WTC11 (cell line): ENCODE measurements around the gene PKP3. TPM values are rescaled to one million over a fixed set of nuclear protein-coding genes. Genes with fewer than 3 reads are reported as not detected.
"Not testable (repeated sequence)": the region's sequence is repeated elsewhere in the genome, so short reads cannot be mapped to it uniquely, and the experiment has no call there.

Experiments used
- ATAC-seq: fragments of 200-7000 bp; cut with Tn5 transposase; 2 replicates; pipeline ENCODE4 v1.10.0; 2021; ENCODE audit warnings: mild to moderate bottlenecking, moderate library complexity
- CTCF ChIA-PET: fragments of 300-600 bp; sonication (Branson Sonifier 250); formaldehyde crosslinking; loops from one replicate; lab custom pipeline; 2021; ENCODE audit warnings: antibody characterized with exemption; lab: Charles Lee
- POLR2A ChIA-PET: fragments of 350-600 bp; sonication (Branson Sonifier 250); formaldehyde crosslinking; loops from one replicate; lab custom pipeline; 2021; ENCODE audit warnings: antibody characterized with exemption; lab: Charles Lee
- DNase-seq: peaks from one replicate; pipeline ENCODE4 v3.0.0; 2021; ENCODE audit warnings: low spot score
- H3K27ac Mint-ChIP-seq: 2 replicates; pipeline ENCODE4 v1.8.0; 2021; ENCODE audit warnings: mixed read lengths
- H3K27me3 Mint-ChIP-seq: 2 replicates; pipeline ENCODE4 v1.8.0; 2021; ENCODE audit warnings: low read depth, mild to moderate bottlenecking, moderate library complexity, mixed read lengths
- H3K36me3 Mint-ChIP-seq: 2 replicates; pipeline ENCODE4 v1.8.0; 2021; ENCODE audit warnings: mixed read lengths
- H3K4me1 Mint-ChIP-seq: 2 replicates; pipeline ENCODE4 v1.8.0; 2022; ENCODE audit warnings: mixed read lengths
- H3K4me3 Mint-ChIP-seq: 2 replicates; pipeline ENCODE4 v1.8.0; 2021; ENCODE audit warnings: mild to moderate bottlenecking, moderate library complexity, mixed read lengths
- H3K9me3 Mint-ChIP-seq: 2 replicates; pipeline ENCODE4 v1.8.0; 2021; ENCODE audit warnings: mixed read lengths
- IRF2 ChIP-seq: sonication (generic); formaldehyde crosslinking; IDR thresholded peaks from 2 replicates; pipeline ENCODE4 v1.8.0; 2022; ENCODE audit warnings: low read depth, missing genetic modification reagents, borderline replicate concordance
- PRDM15 ChIP-seq: sonication (generic); formaldehyde crosslinking; IDR thresholded peaks from 2 replicates; pipeline ENCODE4 v1.8.0; 2022; ENCODE audit warnings: missing genetic modification reagents
- ZNF121 ChIP-seq: sonication (generic); formaldehyde crosslinking; IDR thresholded peaks from 2 replicates; pipeline ENCODE4 v1.8.0; 2023; ENCODE audit warnings: missing genetic modification reagents
- ZNF423 ChIP-seq: fragments of 250-450 bp; sonication (Bioruptor Pico); IDR thresholded peaks from 2 replicates; pipeline ENCODE4 v2.1.2; 2022; ENCODE audit warnings: mild to moderate bottlenecking, moderate library complexity
- total RNA-seq: library from RNA; stranded (reverse); gene quantifications from 3 replicates; pipeline ENCODE4 v1.2.3, GENCODE V29; 2021
- TF ChIP-seq, protein P1 (sequence below): sonication (generic); formaldehyde crosslinking; IDR thresholded peaks from 2 replicates; pipeline ENCODE4 v1.8.0; 2022; ENCODE audit warnings: mild to moderate bottlenecking, missing genetic modification reagents
- TF ChIP-seq, protein P2 (sequence below): fragments of 250-450 bp; sonication (Bioruptor Pico); IDR thresholded peaks from 2 replicates; pipeline ENCODE4 v1.8.0; 2021; ENCODE audit warnings: mild to moderate bottlenecking
- TF ChIP-seq, protein P3 (sequence below): sonication (generic); formaldehyde crosslinking; IDR thresholded peaks from 2 replicates; pipeline ENCODE4 v1.8.1; 2023; ENCODE audit warnings: mild to moderate bottlenecking, missing genetic modification reagents, moderate library complexity

The PKP3 gene
- total RNA-seq, 1 experiment from 2014 or later: 17.3 TPM

- TF ChIP-seq PRDM15: no peak
- TF ChIP-seq, protein P1, sequence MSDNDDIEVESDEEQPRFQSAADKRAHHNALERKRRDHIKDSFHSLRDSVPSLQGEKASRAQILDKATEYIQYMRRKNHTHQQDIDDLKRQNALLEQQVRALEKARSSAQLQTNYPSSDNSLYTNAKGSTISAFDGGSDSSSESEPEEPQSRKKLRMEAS (CRISPR knock-in tag): no peak
- no peak for TF ChIP-seq IRF2 (CRISPR knock-in tag)
Measured at GRCh38 chr11:344836-345578, 49.0 kb upstream of the PKP3 start (continued).

DNA sequence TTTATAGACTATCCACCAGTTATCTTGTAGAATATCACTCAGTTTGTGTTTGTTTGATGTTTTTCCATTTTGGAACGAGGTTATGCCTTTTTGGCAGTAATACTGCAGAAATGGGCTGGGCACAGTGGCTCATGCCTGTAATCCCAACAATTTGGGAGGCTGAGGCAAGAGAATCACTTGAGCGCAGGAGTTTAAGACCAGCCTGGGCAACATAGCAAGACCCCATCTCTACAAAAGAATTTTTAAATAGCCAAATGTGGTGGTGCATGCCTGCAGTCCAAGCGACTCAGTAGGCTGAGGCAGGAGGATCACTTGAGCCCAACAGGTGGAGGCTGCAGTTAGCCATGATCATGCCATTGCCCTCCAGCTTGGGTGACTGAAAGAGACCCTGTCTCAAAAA, 47.5 kb upstream of the PKP3 start:
- ChIA-PET POLR2A (no interaction called here), CTCF (interaction anchor here (1.7 to 1.9 kb wide), 2 partner anchors 96 kb away, joined by 4 to 5 read pairs; no protein-coding TSS in a partner anchor)
- ATAC-seq (no peak), DNase-seq (no peak)
- Mint-ChIP-seq H3K9me3 (no peaks in the 10 kb centered on the region), H3K4me1 (peaks cover 24% of the 10 kb centered on the region), H3K27ac (no peak overlapping the region), H3K27me3 (peaks cover 3% of the 10 kb centered on the region), H3K4me3 (no peak overlapping the region), H3K36me3 (peaks cover 7% of the 10 kb centered on the region; the same call in 1 of the 2 replicates)
- TF ChIP-seq, protein P2, sequence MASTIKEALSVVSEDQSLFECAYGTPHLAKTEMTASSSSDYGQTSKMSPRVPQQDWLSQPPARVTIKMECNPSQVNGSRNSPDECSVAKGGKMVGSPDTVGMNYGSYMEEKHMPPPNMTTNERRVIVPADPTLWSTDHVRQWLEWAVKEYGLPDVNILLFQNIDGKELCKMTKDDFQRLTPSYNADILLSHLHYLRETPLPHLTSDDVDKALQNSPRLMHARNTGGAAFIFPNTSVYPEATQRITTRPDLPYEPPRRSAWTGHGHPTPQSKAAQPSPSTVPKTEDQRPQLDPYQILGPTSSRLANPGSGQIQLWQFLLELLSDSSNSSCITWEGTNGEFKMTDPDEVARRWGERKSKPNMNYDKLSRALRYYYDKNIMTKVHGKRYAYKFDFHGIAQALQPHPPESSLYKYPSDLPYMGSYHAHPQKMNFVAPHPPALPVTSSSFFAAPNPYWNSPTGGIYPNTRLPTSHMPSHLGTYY (CRISPR knock-in tag): no peak
- TF ChIP-seq, protein P3, sequence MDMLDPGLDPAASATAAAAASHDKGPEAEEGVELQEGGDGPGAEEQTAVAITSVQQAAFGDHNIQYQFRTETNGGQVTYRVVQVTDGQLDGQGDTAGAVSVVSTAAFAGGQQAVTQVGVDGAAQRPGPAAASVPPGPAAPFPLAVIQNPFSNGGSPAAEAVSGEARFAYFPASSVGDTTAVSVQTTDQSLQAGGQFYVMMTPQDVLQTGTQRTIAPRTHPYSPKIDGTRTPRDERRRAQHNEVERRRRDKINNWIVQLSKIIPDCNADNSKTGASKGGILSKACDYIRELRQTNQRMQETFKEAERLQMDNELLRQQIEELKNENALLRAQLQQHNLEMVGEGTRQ (CRISPR knock-in tag): no peak
- TF ChIP-seq ZNF423 (CRISPR knock-in tag) (no peak), ZNF121 (CRISPR knock-in tag) (peak; percentile 56; the same call in 1 of the 2 replicates)

DNA sequence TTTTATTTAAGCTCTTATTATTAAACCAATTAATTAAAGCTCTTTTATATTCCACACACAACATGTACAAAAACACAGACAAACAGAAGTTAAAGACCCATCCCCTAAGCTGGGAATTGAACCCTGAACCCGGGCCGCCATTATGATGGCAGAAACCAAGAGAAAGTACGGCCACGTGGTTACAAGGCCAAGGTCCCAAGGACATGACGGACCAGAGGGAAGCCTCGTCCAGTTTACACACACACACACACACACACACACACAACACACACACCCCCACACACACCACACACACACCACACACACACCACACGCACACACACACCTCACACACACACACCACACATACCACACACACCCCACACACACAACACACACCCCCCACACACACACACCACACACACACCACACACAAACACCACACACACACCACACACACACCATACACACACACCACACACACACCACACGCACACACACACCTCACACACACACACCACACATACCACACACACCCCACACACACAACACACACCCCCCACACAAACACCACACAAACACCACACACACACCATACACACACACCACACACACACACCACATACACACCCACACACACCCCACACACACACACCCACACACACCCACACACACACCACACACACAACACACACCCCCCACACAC, 44.6 kb upstream of the PKP3 start:
- H3K27ac Mint-ChIP-seq, DNase-seq, H3K9me3 Mint-ChIP-seq, H3K36me3 Mint-ChIP-seq, H3K4me3 Mint-ChIP-seq, POLR2A ChIA-PET, H3K27me3 Mint-ChIP-seq, ATAC-seq: not testable (repeated sequence)
- CTCF ChIA-PET: interaction anchor here (0.8 to 1.4 kb wide), 2 partner anchors 9 to 10 kb away, joined by 3 to 4 read pairs; no protein-coding TSS in a partner anchor
- peaks cover 31% of the 10 kb centered on the region for H3K4me1 Mint-ChIP-seq

DNA sequence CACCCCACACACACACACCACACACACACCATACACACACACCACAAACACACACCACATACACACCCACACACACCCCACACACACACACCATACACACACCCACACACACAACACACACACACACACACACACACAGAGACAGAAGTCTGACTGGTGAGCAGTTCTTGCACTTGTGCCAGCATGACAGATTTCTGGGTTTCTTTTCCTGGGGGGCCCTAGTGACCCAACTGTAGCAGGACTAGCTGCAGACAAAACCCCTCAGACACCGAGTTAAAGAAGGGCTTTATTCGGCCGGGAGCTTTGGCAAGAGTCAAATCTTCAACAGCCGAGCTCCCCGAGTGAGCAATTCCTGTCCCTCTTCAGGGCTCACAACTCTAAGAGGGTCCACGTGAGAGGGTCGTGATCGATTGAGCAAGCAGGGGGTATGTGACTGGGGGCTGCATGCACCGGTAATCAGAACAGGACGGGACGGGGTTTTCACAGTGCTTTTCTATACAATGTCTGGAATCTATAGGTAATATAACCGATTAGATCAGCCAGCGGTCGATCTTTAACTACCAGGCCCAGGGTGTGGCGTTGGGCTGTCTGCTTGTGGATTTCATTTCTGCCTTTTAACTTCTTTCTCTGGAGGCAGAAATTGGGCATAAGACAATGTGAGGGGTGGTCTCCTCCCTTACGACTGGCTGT, 43.8 kb upstream of the PKP3 start:
- DNase-seq, H3K36me3 Mint-ChIP-seq, ATAC-seq, H3K4me3 Mint-ChIP-seq, H3K27ac Mint-ChIP-seq, H3K9me3 Mint-ChIP-seq, H3K27me3 Mint-ChIP-seq, POLR2A ChIA-PET: not testable (repeated sequence)
- CTCF ChIA-PET: interaction anchor here (1.4 kb wide), 1 partner anchor 10 kb away, joined by 4 read pairs; no protein-coding TSS in a partner anchor
- H3K4me1 Mint-ChIP-seq: peaks cover 36% of the 10 kb centered on the region
